GM12875 (cell line): ENCODE data around the gene ELP4.

ENCODE experiments used
- H3K4me3 ChIP-seq: one replicate; pipeline ENCODE4 v1.5.1; 2011; ENCODE audit warnings: low read depth, low read length, control low read depth
- TF ChIP-seq, protein P1 (sequence below): IDR thresholded peaks from 2 replicates; pipeline ENCODE4 v1.5.1; 2011; ENCODE audit warnings: low read depth, mild to moderate bottlenecking, control low read depth, inconsistent platforms, low read length, moderate library complexity, borderline replicate concordance; ENCODE audit not compliant: insufficient read depth

ELP4 gene

GRCh38 chr11:31801298-31801702 is 291.7 kb downstream of the ELP4 start:
- TF ChIP-seq, protein P1, sequence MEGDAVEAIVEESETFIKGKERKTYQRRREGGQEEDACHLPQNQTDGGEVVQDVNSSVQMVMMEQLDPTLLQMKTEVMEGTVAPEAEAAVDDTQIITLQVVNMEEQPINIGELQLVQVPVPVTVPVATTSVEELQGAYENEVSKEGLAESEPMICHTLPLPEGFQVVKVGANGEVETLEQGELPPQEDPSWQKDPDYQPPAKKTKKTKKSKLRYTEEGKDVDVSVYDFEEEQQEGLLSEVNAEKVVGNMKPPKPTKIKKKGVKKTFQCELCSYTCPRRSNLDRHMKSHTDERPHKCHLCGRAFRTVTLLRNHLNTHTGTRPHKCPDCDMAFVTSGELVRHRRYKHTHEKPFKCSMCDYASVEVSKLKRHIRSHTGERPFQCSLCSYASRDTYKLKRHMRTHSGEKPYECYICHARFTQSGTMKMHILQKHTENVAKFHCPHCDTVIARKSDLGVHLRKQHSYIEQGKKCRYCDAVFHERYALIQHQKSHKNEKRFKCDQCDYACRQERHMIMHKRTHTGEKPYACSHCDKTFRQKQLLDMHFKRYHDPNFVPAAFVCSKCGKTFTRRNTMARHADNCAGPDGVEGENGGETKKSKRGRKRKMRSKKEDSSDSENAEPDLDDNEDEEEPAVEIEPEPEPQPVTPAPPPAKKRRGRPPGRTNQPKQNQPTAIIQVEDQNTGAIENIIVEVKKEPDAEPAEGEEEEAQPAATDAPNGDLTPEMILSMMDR, result no peak
- no peak overlapping the region for H3K4me3 ChIP-seq

DNA sequence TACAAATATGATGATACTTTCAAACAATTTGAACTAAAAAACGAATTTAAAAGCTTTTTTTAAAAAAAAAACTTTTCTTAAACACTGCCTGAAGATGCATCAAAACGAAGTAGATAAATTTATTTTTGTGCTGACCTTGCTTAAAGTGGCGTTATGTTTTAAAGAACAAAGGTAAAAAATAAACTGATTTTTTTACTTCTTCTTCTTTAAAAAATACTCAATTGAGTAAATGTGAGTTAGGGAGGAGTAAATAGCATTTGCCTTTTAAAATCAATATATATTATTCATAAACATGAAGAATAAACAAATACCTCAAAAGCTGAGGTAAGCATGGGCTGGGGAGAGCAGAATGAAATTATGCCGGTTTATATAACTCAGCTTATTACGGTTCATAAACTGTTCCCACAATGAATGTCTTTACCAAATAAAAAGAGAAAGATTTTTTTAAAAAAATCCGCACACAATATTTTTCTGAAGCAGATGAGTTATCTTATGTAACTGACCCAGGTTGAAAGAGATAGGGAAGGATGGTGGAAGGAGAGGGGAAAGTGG is 292.5 kb downstream of the ELP4 start:
- no peak overlapping the region for H3K4me3 ChIP-seq
- TF ChIP-seq, protein P1, result no peak

- TF ChIP-seq, protein P1, result no peak
- no peak overlapping the region for H3K4me3 ChIP-seq
These were observed 293.0 kb downstream of the ELP4 start for GRCh38 chr11:31802609-31802989.

- TF ChIP-seq, protein P1, result no peak
- H3K4me3 ChIP-seq, result no peak overlapping the region
These were observed 293.6 kb downstream of the ELP4 start for GRCh38 chr11:31802990-31803812.

- TF ChIP-seq, protein P1, result no peak
- no peak overlapping the region for H3K4me3 ChIP-seq
These were observed 294.3 kb downstream of the ELP4 start for GRCh38 chr11:31803813-31804311.

GRCh38 chr11:31804312-31805036 is 294.9 kb downstream of the ELP4 start:
- H3K4me3 ChIP-seq, result peak overlapping the region; percentile 5
- TF ChIP-seq, protein P1, result no peak
